HG03558 (cell line): ENCODE data around the gene NOP14.
"Not testable (repeated sequence)": the region's sequence is repeated elsewhere in the genome, so short reads cannot be mapped to it uniquely, and the experiment has no call there.

Experiments used
- ATAC-seq: cut with Tn5 transposase; IDR thresholded peaks from one replicate; pipeline ENCODE4 v1.9.1; 2021; ENCODE audit warnings: moderate number of reproducible peaks; ENCODE audit not compliant: unreplicated experiment; ENCODE audit errors: extremely low read depth

Gene NOP14

DNA sequence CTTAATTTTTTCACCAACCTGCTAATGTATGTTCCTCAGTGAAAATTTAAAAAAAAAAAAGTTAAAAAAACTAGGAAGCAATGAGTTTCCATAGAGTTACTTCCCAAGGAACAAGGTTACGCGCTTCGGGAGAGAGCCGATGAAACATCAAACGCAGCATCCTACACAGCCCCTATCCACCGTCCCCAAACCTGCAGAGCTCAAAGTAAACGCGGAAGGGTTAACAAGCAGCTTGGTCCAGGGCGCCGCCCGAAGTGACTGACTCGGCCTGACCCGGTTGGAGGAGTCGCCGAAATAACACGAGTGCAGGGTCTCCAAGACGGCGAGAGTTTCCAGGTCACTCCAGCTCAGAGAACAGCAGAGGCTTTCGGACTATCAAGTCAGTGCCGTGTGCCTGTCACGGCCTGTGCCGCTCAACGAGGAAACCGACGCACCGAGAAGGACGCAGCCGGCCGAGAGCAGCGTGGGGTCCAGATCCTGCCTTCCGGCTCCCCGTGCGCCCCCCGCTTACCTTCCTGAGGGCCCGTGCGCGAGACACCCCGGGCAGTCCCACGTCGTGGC is 512 bp downstream of the NOP14 start:
- no peak for ATAC-seq

DNA sequence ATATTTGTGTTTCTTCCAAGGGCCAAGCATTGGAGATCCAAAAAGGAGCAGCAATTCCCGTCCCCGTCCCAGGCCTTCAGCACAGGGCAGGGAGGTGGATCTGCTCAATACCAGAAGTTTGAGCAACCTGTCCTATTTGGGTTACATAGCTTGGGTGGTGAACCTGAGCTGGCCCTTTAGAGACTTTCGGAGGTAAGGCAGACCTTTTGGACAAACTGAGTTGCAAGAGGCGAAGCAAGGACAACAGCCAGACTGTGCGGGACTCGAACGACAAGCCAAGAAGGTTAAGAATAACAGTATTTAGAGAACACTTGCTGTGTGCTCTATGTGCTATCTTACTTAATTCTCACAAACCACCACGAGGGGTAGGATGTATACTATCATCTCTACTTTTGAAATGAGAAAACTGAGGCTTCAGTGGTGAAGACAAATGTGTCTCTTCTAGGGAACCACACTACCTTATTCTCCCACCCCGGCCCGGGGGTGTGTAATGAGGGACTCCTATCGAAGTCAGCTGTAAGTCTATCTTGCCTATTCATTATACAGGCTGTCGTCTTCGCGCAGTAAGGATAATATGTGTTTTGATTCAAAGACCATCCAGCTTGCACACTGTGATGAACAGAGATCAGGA is 1.3 kb downstream of the NOP14 start:
- ATAC-seq = no peak

DNA sequence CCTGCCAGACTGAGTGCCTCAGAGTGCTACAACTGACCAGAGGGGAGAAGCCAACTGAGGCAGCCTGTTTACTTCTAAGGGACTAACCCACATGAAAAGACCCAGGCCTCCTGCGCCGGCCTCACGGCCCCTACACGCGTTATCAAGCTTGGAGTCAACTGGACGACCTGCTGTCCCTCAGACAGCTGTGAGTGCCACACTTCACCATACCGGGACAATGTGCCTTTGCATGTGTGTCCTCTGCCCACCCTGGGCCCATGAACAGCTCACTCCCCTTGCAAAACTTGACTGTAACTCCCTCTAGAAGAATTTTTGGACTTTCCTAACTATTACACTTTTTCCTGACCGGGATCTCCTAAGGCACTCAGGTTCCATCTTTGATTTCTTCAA is 1.8 kb downstream of the NOP14 start:
- no peak for ATAC-seq

DNA sequence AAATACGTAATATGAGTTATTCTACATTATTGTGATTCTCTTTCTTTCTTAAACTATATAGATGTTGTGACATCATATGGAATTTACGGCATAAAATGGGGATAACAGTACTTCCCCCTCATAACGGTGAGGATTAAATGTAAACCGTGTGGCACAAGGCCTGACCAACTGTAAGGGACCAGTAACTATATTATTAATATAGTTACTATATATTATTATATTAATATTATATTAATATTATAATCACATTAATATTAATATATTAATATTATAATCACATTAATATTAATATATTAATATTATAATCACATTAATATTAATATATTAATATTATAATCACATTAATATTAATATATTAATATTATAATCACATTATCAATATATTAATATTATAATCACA is 2.8 kb downstream of the NOP14 start:
- ATAC-seq = not testable (repeated sequence)

DNA sequence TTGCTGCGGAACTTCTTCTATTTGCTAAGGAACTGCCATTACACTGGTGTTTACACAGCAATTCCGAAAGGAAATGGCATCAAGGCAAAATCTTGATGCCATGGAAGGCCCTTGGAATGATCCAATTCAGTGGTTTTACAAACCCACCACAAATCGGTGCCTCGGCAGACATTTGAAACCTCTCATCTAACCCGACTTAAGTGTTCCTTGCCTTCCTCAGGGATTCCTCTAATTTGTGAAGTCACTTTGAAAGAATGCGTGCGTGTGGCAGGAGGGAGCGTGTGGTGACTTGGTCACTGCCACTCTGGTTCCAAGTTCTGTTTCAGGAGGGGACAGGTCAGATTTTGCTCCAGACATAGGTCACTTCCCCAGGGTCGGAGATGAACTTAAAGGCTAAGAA is 4.8 kb downstream of the NOP14 start:
- no peak for ATAC-seq

DNA sequence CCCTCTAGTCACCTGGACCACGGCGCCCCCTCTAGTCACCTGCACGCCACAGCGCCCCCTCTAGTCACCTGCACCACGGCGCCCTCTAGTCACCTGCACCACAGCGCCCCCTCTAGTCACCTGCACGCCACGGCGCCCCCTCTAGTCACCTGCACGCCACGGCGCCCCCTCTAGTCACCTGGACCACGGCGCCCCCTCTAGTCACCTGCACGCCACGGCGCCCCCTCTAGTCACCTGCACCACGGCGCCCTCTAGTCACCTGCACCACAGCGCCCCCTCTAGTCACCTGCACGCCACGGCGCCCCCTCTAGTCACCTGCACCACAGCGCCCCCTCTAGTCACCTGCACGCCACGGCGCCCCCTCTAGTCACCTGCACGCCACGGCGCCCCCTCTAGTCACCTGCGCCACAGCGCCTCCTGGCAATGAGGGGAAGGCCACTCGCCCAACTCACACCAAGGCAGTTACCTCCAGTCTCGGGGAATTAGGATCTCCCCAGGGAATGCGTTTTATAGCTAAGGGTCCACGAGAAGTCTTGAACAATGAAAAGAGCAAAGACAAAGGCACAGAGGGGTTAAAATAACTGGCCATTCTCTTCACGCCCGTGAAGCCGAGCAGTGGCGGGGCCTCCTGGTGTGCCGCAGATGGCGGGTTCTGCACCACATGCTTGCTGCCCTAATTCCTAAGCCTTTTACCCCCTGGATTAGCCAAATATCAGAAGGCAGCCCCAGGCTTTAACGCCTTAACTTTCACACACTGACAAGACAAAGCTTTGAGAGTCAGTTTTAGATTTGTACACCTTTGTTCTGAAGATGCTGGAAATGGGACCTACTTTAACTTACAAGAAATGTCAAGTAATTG is 7.8 kb downstream of the NOP14 start:
- ATAC-seq = not testable (repeated sequence)

DNA sequence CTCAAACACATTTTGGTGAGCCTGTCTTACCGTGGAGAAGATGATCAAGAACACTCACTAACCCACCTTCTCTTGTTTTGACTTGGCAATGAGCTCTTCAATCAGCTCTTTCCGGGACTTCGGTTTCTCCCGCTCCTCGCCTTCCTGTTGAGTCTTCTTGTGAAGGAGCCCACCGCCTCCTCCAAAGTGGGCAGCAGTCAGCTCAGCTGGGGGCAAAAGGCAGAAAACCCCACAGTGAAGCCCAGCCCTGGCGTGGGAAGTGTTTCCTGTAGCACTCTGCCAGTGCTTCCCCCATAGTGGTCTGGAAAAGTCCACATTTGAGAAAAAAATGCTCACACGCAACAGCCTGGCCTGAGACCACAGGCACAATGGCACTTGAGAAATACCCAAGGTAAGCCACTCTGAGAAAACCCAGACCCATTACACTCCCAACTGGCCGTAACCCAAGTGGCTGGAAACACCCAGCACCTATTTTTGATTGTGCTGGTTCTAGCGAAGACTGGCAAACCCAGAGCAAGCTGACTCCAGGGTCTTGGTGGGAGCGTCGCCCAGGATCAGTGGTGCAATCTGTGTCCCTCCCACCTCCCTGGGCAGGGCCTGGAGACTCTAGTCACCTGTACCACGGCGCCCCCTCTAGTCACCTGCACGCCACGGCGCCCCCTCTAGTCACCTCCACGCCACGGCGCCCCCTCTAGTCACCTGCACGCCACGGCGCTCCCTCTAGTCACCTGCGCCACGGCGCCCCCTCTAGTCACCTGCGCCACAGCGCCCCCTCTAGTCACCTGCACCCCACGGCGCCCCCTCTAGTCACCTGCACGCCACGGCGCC is 8.6 kb downstream of the NOP14 start:
- ATAC-seq = no peak

DNA sequence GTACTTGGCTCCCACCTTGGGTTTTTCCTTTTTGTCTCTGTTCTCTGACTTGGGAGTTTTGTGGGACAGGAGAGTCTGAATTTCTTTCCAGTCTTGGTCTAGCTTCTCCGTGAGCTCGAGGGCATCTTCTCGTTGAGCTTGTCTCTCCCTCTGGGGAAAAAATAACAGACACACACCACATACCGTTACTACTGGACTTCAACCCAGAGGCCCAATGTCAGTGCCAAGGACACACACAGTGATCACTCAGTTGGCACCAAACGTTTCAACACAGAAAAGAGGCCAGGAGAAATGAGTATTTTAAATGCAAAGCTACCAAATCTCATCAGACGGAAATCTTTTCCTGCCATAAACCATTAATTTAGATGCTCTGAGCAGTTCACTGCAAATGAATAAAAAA is 9.7 kb downstream of the NOP14 start:
- ATAC-seq = no peak

DNA sequence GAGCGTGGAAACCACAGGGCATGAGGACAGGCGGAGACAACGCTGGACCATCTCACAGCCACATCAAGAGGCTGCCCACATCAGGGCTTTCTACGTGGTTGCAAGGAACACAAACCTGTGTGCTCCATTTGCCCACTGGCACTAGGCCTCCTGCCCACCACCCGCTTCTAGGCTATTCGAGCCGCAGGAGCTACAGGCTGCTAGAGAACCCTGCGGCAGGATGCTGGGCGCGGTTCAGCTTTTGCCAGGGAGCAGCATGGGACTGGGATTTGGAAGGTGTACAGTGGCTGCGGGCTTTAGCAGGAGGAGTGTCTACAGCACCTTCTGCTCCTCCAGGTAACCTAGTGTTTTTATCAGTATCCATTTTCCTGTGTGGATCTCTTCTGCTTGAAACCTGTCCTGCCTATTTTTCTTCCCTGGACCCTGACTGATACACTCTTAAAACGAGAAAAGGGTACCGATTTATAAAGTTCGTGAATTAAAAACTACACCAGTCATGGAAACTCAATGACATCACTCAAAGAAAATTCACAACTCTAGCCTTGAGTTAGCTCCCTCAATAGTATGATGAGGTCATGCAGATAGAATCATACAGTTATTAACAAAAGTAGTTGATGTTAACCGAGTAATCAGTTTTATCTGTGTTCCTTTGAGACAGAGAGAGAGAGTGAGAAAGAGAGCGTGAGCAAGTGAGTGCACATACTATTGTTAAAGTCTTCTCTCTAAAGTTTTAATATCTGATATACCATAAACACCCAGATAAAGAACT is 12.8 kb downstream of the NOP14 start:
- ATAC-seq = no peak

DNA sequence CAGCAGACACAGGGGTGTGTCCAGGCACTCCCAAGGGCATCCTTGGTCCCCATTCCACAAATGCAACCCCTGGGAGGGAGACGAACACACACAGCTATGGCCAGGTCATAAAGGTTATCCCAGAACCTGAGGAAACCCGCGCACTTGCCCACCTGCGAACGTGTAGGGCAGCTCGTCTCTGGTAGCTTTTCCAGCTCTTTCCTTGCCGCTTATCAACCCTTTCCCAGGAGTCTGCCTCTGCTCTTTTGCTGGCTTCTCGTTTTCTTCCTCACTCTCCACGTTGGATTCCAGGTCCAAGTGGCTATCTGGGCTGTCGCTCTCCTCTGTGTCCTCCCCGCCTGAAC is 13.5 kb downstream of the NOP14 start:
- ATAC-seq = no peak

DNA sequence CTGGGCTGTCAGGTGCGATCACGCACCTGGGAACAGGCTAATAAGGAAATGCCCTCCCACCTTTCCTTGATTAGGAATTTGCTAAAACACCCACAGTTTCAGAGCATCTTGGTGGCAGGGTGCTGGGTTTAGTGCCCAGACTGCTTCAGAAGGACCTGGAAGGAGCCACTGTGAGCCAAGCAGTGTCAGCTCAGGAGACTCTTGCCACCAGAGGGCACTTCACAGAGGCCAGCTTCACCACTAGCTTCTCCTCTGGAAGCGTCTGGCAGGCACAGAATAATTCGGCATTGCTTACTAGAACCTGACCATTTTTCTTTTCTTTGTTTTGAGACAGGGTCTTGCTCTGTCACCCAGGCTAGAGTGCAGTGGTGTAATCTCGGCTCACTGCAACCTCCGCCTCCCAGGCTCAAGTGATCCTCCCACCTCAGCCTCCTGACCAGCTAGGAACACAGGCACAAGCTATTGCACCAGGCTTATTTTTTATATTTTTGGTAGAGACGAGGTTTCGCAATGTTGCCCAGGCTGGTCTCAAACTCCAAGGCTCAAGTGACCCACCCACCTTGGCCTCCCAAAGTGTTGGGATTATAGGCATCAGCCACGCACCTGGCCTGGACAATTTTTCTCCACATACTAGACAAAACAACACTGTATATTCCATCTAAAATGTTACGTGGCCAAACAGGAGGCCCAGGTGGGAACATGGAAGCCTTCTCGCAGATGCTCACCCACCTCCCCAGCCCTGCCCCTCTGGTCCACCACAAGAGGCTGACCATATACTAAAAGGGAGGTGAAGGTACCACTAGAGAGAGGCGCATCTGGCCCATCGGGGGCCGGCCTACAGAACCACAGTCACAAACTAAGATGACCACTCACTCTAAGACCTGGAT is 14.1 kb downstream of the NOP14 start:
- no peak for ATAC-seq

DNA sequence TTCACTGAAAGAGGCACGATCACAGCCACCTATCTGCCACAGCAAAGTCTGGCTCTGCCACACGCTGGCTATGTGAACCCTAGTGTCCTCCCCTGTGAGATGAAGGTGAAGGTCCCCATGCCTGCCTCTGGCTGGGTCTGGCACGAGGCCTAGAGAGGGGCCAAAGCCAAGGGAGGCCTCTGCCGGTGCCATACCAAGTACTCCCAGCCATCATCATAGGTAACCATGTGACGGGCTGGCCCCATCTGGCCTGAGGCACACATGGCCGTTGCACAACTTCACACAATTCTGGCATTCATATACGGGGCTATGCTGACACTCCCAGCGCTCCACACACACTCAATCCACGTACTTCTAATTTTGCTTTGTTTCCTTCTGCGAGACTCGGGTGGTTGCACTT is 15.3 kb downstream of the NOP14 start:
- ATAC-seq = no peak

DNA sequence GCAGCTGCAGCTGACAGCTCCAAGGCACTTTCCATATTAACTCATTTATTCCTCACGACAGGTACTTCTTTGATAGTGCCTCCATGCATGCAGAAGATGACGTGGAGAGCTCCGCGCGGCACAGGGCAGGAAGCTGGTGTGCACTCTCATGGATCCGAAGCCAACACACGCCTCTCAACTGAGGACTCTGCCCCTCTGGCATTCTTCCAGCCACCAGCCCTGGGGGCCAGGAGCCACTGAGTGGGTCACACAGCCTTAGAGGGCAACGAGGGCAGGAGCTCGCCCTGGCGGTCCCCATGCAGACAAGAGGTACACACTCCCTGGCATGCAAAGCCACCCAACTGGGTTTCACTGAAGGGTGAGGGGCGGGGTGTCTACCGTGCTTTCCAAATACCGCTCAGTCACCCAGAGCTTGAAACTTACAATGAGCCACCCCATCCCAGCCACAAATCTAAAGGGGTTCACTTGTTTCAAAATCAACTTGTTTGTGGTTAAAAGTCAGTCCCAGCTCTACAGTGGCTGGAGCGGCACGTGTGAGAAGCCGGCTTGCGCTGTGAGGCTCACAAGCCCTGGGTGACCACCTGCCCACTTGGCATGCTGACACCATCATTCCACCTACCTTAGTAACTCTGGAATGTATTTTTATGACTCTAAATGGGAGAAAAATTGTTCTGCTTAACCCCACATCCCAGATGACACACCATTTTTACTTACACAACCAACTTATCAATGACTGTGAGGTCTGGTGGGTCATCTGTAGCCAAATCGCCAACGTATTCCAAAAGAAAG is 16.2 kb downstream of the NOP14 start:
- ATAC-seq = no peak

DNA sequence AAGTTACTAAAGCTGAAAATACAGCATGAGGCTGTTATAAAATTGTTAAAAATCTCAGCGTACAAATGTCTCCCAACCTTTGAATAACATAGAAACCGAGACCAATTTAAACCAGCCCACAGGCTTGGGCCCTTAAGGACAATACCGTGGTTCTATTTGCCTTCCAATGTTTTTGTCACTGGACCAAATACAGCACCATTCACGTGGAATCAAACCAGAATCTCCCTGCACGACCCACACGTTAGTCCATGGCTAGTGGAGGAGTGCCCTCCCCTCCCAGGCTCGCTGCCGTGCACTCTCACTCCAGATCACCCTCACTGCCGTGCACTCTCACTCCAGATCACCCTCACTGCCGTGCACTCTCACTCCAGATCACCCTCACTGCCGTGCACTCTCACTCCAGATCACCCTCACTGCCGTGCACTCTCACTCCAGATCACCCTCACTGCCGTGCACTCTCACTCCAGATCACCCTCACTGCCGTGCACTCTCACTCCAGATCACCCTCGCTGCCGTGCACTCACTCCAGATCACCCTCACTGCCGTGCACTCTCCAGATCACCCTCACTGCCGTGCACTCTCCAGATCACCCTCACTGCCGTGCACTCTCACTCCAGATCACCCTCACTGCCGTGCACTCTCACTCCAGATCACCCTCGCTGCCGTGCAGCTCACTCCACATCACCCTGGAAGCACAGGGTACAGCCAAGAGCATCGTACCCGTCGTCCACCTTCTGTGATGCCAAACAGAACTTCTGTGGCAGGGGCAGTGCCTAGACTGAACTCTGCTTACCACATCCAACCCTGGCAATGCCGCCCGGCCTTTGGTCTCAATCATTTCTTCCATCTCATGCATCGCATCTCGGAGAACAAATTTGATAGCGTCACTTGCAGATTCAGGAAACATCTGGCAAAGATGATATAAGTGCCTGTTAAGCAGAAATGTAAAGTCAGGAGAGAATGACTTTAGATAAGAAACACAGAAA is 17.3 kb downstream of the NOP14 start:
- not testable (repeated sequence) for ATAC-seq

DNA sequence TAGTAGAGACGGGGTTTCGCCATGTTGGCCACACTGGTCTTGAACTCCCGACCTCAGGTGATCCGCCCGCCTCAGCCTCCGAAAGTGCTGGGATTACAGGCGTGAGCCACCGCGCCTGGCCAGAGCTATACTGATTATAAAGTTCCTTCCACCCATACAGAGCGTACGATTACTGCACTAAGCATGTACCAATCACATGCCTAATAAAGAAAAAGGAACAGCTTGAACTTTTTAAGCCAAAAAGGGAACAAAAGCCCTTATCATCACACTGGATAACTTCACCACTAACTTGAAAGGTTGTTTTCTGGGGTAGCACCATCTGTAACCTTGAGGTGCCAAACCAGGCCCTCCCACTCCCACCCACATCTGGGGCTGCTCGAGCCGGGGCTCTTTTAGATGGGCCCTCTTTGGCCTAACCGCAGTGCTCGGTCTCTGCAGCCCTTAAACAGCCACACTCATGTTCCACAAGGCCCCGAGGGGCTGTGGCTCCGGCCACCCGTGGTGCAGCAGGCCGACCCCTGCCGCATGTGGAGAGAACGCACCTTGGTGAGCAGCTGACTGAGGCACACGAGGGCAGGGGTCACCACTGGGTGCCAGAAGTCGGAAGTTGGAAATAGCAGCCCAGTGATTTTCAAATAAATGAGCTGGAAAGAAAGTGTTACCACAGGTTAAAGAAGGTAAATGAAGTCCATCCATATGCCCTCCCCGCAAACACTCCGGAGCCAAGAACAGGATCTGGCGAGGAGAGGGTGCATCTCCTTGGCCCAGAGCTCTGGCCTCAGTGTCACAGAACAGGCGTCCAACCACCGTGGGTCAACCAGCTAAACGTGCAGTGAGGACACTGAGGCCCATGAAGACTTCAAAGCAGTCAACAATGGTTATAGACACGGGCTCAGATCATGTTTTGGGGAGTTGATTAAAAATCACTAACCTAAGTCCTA is 18.4 kb downstream of the NOP14 start:
- ATAC-seq = no peak

DNA sequence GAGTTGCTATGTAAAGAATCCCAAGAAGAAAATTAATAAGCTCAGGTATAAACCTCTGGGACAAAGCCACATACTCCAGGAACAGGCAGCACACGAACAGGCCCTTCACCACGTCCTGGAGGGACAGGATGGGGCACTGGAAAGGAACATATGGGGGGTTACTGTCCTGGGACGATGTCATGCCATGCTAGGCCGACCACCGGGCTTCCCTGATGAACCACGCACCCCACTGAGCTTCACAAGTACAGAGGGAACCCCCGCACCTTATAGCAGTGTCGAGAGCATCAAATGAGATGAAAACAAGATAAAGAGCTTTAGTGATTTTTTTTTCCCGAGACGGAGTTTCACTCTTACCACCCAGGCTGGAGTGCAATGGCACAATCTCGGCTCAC is 19.1 kb downstream of the NOP14 start:
- no peak for ATAC-seq
